Endothelial cell of umbilical vein (primary cell): ENCODE data around the gene GNAS-AS1. TPM values are rescaled to one million over a fixed set of nuclear protein-coding genes. Genes with fewer than 3 reads are reported as not detected.

Experiments
- BruUV-seq: library from RNA; stranded (reverse); fragments of 400-500 nt; replicated peaks from 2 replicates; lab custom pipeline; 2021; lab: Mats Ljungman, UMichigan
- CTCF ChIA-PET: fragments of 300-600, 350-600 bp; sonication (Branson Sonifier 250); formaldehyde crosslinking; loops from one replicate; lab custom pipeline; 2021; ENCODE audit warnings: antibody characterized with exemption, inconsistent platforms; lab: Charles Lee
- POLR2A ChIA-PET: fragments of 300-600, 350-600 bp; sonication (Branson Sonifier 250); formaldehyde crosslinking; loops from one replicate; lab custom pipeline; 2021; ENCODE audit warnings: antibody characterized with exemption, inconsistent platforms; lab: Charles Lee
- DNase-seq: peaks from one replicate; pipeline ENCODE4 v3.0.0-alpha.2; 2011; ENCODE audit warnings: low read depth, low spot score
- FAIRE-seq: peaks from 2 replicates; lab custom pipeline; 2011; peaks lifted over from hg19 to GRCh38; lab: Jason Lieb, UNC
- H2AFZ ChIP-seq: 2 replicates; pipeline ENCODE4 v1.6.0; 2012; ENCODE audit warnings: low read depth, low read length, control low read depth, inconsistent platforms
- H3K27ac ChIP-seq: 2 replicates; pipeline ENCODE4 v1.5.1; 2011; ENCODE audit warnings: low read depth, mild to moderate bottlenecking, control low read depth, low read length, moderate library complexity; ENCODE audit not compliant: insufficient read depth
- H3K27me3 ChIP-seq, 2 experiments: 2 replicates each; pipeline versions ENCODE4 v1.6.0 to v1.6.1; 2011; ENCODE audit warnings: low read length in 2 of 2, mixed read lengths in 1 of 2; ENCODE audit not compliant: control insufficient read depth in 2 of 2, insufficient read depth in 2 of 2
- H3K36me3 ChIP-seq, 2 experiments: 2 replicates in 1 of 2; 3 replicates in 1 of 2; pipeline ENCODE4 v1.5.1; 2011; ENCODE audit warnings: low read length in 2 of 2, mild to moderate bottlenecking in 1 of 2, moderate library complexity in 1 of 2; ENCODE audit not compliant: control insufficient read depth in 2 of 2, insufficient read depth in 2 of 2; ENCODE audit errors: extremely low read depth in 1 of 2
- H3K4me1 ChIP-seq: 3 replicates; pipeline ENCODE4 v1.5.1; 2011; ENCODE audit warnings: mild to moderate bottlenecking, low read length; ENCODE audit not compliant: control insufficient read depth, insufficient read depth; ENCODE audit errors: extremely low read depth
- H3K4me2 ChIP-seq: 2 replicates; pipeline ENCODE4 v1.6.1; 2011; ENCODE audit warnings: low read length, control low read depth, mixed read lengths; ENCODE audit not compliant: insufficient read depth
- H3K4me3 ChIP-seq, 3 experiments: fragments of 200-600 bp in 1 of 3; sonication (generic), shearing (Covaris generic) in 1 of 3; replicated peaks in 1 of 3; 2 replicates each; pipeline ENCODE4 v1.5.1; 2011 to 2016; ENCODE audit warnings: control low read depth in 3 of 3, low read length in 3 of 3, mild to moderate bottlenecking in 2 of 3, inconsistent platforms in 1 of 3, low read depth in 1 of 3, moderate library complexity in 1 of 3; ENCODE audit not compliant: insufficient read depth in 1 of 3
- H3K79me2 ChIP-seq: 2 replicates; pipeline ENCODE4 v1.6.0; 2012; ENCODE audit warnings: low read length, inconsistent platforms; ENCODE audit not compliant: control insufficient read depth, insufficient read depth
- H3K9ac ChIP-seq: replicated peaks from 2 replicates; pipeline ENCODE3; 2011; ENCODE audit warnings: low read length, control low read depth; ENCODE audit not compliant: insufficient read depth; ENCODE audit errors: extremely low read depth
- H3K9me1 ChIP-seq: replicated peaks from 3 replicates; pipeline ENCODE4 v1.6.0; 2011; ENCODE audit warnings: mild to moderate bottlenecking, low read length; ENCODE audit not compliant: control insufficient read depth, insufficient read depth; ENCODE audit errors: extremely low read depth
- H3K9me3 ChIP-seq: replicated peaks from 2 replicates; pipeline ENCODE4 v1.5.1; 2012; ENCODE audit warnings: low read length, inconsistent platforms; ENCODE audit not compliant: control insufficient read depth, insufficient read depth
- H4K20me1 ChIP-seq: replicated peaks from 2 replicates; pipeline ENCODE3; 2011; ENCODE audit warnings: mild to moderate bottlenecking, low read length; ENCODE audit not compliant: control insufficient read depth, insufficient read depth; ENCODE audit errors: extremely low read depth
- EZH2 ChIP-seq: IDR thresholded peaks from 2 replicates; pipeline ENCODE4 v1.6.1; 2012; ENCODE audit warnings: borderline replicate concordance, low read depth, mild to moderate bottlenecking, moderate library complexity, low read length, inconsistent platforms; ENCODE audit not compliant: severe bottlenecking
- FOS ChIP-seq: IDR thresholded peaks from 2 replicates; pipeline ENCODE4 v1.6.1; 2011; ENCODE audit warnings: mild to moderate bottlenecking, low read length, moderate library complexity, borderline replicate concordance; ENCODE audit not compliant: insufficient read depth
- GATA2 ChIP-seq: IDR thresholded peaks from 2 replicates; pipeline ENCODE4 v1.7.0; 2011; ENCODE audit warnings: low read depth, mild to moderate bottlenecking, moderate library complexity, mixed read lengths, low read length; ENCODE audit not compliant: insufficient read length, insufficient read depth
- JUN ChIP-seq: IDR thresholded peaks from 2 replicates; pipeline ENCODE4 v1.6.1; 2011; ENCODE audit warnings: borderline replicate concordance, low read depth; ENCODE audit not compliant: insufficient read length, insufficient read depth
- MYC ChIP-seq: IDR thresholded peaks from one replicate; pipeline ENCODE4 v1.6.1; 2011; ENCODE audit warnings: mild to moderate bottlenecking, low read depth, low read length
- POLR2A ChIP-seq: IDR thresholded peaks from 2 replicates; pipeline ENCODE4 v1.6.1; 2012; ENCODE audit warnings: low read depth, mild to moderate bottlenecking, control low read depth, low read length
- POLR2AphosphoS5 ChIP-seq: IDR thresholded peaks from 2 replicates; pipeline ENCODE4 v1.6.1; 2012; ENCODE audit warnings: low read depth, mild to moderate bottlenecking, control low read depth, low read length, moderate library complexity; ENCODE audit not compliant: insufficient read depth
- dilution Hi-C: fragments of 300-500 bp; cut with MboI; formaldehyde crosslinking; loops from one replicate; pipeline ENCODE4 v1.15.0; 2019; ENCODE audit warnings: low sequenced_read_pairs; ENCODE audit not compliant: extremely low pct_ligation_motif_present
- intact Hi-C: fragments of 100-400 bp; cut with micrococcal nuclease; formaldehyde crosslinking; loops from one replicate; pipeline ENCODE4 v1.10.0; 2022
- polyA plus RNA-seq, 4 experiments: library from polyadenylated mRNA; depleted of rRNA in 3 of 4; stranded (reverse) in 3 of 4; unstranded in 1 of 4; fragments of >200 nt; gene quantifications; 2 replicates each; pipeline versions ENCODE4 v1.2.1 to v1.2.3, GENCODE V29; 2011 to 2012; ENCODE audit warnings: missing spikeins in 1 of 4
- total RNA-seq: library from RNA; stranded (reverse); gene quantifications from 2 replicates; pipeline ENCODE4 v1.2.3, GENCODE V29; 2021
- TF ChIP-seq, protein P1 (sequence below): IDR thresholded peaks from 2 replicates; pipeline ENCODE4 v1.6.1; 2011; ENCODE audit not compliant: insufficient read depth, insufficient read length
- TF ChIP-seq, protein P2 (sequence below), 2 donors: IDR thresholded peaks; 1 replicate in 1 of 2; 2 replicates in 1 of 2; pipeline ENCODE4 v1.5.1; 2011; ENCODE audit warnings: low read length in 2 of 2, mild to moderate bottlenecking in 2 of 2, moderate library complexity in 2 of 2, control low read depth in 1 of 2, inconsistent platforms in 1 of 2, low read depth in 1 of 2; ENCODE audit not compliant: insufficient read depth in 1 of 2; ENCODE audit errors: extremely low read depth in 1 of 2

The GNAS-AS1 gene
- total and polyA plus RNA-seq, 2 donors (not counting 3 experiments of a cell fraction or from before 2014, with no cell fraction given), result 0.11 to 0.58 TPM

DNA sequence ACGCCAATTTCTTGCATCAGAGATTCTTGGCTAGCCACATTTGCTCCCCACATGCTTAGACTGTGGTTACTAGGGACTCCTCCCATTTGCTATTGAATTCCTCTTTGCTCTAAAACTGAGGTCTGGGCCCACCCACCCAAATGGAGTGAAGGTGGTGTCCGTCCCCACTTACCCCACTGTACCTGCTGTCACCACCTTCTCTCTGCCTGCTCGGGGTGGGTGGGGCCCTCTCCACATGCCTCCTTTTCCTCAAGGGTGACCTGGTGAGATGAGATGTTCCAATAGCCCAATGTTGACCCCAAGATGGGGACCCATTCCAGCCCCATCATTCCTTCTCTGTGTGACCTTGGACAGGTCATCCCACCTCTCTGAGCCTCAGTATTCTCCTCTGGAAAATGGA, 74.6 kb downstream of the GNAS-AS1 start:
- DNase-seq (no peak), FAIRE-seq (no peak)
- no peak overlapping the region for H3K27ac ChIP-seq
- no peaks in the 10 kb centered on the region for H3K9me3 ChIP-seq
- no peak overlapping the region for H3K4me3 ChIP-seq
- H3K9ac ChIP-seq, result no peak overlapping the region
- no peaks in the 10 kb centered on the region for H3K36me3 ChIP-seq
- dilution Hi-C loops, result no loop called here
- ChIA-PET CTCF (no interaction called here), POLR2A (no interaction called here)
- H3K27me3 ChIP-seq, result peaks cover 0 to 3% of the 10 kb centered on the region in 2 experiments
- no peak for TF ChIP-seq MYC
- no peak for TF ChIP-seq JUN
- TF ChIP-seq, protein P1, sequence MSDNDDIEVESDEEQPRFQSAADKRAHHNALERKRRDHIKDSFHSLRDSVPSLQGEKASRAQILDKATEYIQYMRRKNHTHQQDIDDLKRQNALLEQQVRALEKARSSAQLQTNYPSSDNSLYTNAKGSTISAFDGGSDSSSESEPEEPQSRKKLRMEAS, result no peak
- TF ChIP-seq POLR2A, result no peak
- TF ChIP-seq FOS, result no peak
- TF ChIP-seq, protein P2, sequence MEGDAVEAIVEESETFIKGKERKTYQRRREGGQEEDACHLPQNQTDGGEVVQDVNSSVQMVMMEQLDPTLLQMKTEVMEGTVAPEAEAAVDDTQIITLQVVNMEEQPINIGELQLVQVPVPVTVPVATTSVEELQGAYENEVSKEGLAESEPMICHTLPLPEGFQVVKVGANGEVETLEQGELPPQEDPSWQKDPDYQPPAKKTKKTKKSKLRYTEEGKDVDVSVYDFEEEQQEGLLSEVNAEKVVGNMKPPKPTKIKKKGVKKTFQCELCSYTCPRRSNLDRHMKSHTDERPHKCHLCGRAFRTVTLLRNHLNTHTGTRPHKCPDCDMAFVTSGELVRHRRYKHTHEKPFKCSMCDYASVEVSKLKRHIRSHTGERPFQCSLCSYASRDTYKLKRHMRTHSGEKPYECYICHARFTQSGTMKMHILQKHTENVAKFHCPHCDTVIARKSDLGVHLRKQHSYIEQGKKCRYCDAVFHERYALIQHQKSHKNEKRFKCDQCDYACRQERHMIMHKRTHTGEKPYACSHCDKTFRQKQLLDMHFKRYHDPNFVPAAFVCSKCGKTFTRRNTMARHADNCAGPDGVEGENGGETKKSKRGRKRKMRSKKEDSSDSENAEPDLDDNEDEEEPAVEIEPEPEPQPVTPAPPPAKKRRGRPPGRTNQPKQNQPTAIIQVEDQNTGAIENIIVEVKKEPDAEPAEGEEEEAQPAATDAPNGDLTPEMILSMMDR (IDR thresholded peaks at IDR 0.05; ENCODE audit: extremely low read depth in 1 of 2, insufficient read depth in 1 of 2, low read depth in 1 of 2, low read length in 2 of 2), result no peak
- TF ChIP-seq POLR2AphosphoS5, result no peak
- TF ChIP-seq GATA2, result no peak
- TF ChIP-seq EZH2, result no peak
- H3K4me1 ChIP-seq, result no peaks in the 10 kb centered on the region
- BruUV-seq, result no TSS peak
- intact Hi-C loops, result no loop called here
- H3K4me2 ChIP-seq, result no peak overlapping the region
- no peaks in the 10 kb centered on the region for H4K20me1 ChIP-seq
- no peaks in the 10 kb centered on the region for H3K9me1 ChIP-seq
- H2AFZ ChIP-seq, result no peak overlapping the region
- H3K79me2 ChIP-seq, result no peaks in the 10 kb centered on the region
